VCaP (cell line): ENCODE measurements around the gene GNAT1.

ENCODE experiments used
- H3K27ac ChIP-seq: fragments of 450-650 bp; 2 replicates; pipeline ENCODE4 v1.5.1; 2017
- TF ChIP-seq, protein P1 (sequence below): fragments of 450-650 bp; conservative IDR thresholded peaks from 2 replicates; pipeline ENCODE4 v1.5.1; 2017; ENCODE audit warnings: mild to moderate bottlenecking, moderate library complexity

GNAT1 gene

DNA sequence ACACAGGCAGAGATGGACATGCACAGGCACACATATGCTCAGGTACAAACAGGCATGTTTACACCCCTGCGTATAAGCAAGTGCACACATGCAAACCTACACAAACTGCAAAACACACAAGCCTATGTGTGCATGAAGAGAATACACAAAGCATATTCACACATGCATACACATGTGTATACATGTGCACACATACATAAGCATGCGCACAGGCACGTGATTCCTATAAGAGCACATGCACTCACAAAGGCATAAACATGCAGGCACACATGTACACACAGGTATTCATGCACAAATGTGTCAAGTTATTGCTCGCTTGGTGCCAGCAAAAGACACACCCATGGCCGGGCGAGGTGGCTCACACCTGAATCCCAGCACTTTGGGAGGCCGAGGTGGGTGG is 1.4 kb upstream of the GNAT1 start:
- H3K27ac ChIP-seq: no peak overlapping the region
- TF ChIP-seq, protein P1, sequence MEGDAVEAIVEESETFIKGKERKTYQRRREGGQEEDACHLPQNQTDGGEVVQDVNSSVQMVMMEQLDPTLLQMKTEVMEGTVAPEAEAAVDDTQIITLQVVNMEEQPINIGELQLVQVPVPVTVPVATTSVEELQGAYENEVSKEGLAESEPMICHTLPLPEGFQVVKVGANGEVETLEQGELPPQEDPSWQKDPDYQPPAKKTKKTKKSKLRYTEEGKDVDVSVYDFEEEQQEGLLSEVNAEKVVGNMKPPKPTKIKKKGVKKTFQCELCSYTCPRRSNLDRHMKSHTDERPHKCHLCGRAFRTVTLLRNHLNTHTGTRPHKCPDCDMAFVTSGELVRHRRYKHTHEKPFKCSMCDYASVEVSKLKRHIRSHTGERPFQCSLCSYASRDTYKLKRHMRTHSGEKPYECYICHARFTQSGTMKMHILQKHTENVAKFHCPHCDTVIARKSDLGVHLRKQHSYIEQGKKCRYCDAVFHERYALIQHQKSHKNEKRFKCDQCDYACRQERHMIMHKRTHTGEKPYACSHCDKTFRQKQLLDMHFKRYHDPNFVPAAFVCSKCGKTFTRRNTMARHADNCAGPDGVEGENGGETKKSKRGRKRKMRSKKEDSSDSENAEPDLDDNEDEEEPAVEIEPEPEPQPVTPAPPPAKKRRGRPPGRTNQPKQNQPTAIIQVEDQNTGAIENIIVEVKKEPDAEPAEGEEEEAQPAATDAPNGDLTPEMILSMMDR: no peak

- TF ChIP-seq, protein P1: no peak
- H3K27ac ChIP-seq: no peak overlapping the region
Observed at GRCh38 chr3:50192124-50192523, 714 bp downstream of the GNAT1 start.

- TF ChIP-seq, protein P1: peak; percentile 96
Observed at GRCh38 chr3:50192689-50193141, 1.3 kb downstream of the GNAT1 start.

GRCh38 chr3:50193286-50193685 is 1.9 kb downstream of the GNAT1 start:
- H3K27ac ChIP-seq: no peak overlapping the region
- TF ChIP-seq, protein P1: no peak

More at GRCh38 chr3:50192689-50193141, 1.3 kb downstream of the GNAT1 start:
- H3K27ac ChIP-seq: no peak overlapping the region

DNA sequence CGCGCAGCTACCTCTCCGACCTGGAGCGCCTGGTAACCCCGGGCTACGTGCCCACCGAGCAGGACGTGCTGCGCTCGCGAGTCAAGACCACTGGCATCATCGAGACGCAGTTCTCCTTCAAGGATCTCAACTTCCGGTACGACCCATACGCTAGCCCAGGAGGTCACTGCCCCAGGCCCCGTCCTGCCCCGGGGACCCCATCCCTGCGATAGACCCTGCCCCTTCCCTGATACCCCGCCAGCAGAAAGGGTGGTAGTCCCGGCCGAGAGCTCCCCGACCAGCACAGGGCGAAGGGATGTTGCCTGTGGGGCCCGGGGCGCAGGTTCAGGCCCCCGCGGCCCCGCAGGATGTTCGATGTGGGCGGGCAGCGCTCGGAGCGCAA is 2.3 kb downstream of the GNAT1 start:
- TF ChIP-seq, protein P1: no peak
- no peak overlapping the region for H3K27ac ChIP-seq

DNA sequence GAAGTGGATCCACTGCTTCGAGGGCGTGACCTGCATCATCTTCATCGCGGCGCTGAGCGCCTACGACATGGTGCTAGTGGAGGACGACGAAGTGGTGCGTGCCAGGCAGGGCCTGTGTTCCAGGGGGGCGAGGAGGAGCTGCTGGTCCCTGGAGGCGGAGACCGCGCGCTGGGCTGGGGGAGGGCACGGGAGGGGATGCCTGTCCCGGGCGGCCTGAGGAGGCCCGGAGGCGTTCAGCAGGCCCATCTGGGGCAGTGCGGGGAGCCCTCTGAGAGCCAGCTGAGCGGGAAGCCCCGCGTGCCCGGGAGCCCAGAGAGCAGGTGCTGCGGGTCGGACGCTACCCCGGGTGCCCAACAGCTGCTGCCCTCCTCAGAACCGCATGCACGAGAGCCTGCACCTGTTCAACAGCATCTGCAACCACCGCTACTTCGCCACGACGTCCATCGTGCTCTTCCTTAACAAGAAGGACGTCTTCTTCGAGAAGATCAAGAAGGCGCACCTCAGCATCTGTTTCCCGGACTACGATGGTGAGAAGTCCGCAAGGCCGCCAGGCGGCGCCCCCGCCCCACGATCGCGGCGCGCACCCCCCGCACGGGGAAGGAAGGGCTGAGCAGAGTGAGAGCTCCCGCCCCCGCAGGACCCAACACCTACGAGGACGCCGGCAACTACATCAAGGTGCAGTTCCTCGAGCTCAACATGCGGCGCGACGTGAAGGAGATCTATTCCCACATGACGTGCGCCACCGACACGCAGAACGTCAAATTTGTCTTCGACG is 2.9 kb downstream of the GNAT1 start:
- TF ChIP-seq, protein P1: peak; percentile 77
- no peak overlapping the region for H3K27ac ChIP-seq

GRCh38 chr3:50194903-50195500 is 3.6 kb downstream of the GNAT1 start:
- TF ChIP-seq, protein P1: no peak
- H3K27ac ChIP-seq: no peak overlapping the region
